HG03342 (cell line): ENCODE measurements around the gene RAP1GDS1.

ENCODE experiments used
- ATAC-seq: cut with Tn5 transposase; IDR thresholded peaks from one replicate; pipeline ENCODE4 v1.9.1; 2021; ENCODE audit warnings: mild to moderate bottlenecking, moderate library complexity; ENCODE audit not compliant: unreplicated experiment

Gene RAP1GDS1, protein sequence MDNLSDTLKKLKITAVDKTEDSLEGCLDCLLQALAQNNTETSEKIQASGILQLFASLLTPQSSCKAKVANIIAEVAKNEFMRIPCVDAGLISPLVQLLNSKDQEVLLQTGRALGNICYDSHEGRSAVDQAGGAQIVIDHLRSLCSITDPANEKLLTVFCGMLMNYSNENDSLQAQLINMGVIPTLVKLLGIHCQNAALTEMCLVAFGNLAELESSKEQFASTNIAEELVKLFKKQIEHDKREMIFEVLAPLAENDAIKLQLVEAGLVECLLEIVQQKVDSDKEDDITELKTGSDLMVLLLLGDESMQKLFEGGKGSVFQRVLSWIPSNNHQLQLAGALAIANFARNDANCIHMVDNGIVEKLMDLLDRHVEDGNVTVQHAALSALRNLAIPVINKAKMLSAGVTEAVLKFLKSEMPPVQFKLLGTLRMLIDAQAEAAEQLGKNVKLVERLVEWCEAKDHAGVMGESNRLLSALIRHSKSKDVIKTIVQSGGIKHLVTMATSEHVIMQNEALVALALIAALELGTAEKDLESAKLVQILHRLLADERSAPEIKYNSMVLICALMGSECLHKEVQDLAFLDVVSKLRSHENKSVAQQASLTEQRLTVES

DNA sequence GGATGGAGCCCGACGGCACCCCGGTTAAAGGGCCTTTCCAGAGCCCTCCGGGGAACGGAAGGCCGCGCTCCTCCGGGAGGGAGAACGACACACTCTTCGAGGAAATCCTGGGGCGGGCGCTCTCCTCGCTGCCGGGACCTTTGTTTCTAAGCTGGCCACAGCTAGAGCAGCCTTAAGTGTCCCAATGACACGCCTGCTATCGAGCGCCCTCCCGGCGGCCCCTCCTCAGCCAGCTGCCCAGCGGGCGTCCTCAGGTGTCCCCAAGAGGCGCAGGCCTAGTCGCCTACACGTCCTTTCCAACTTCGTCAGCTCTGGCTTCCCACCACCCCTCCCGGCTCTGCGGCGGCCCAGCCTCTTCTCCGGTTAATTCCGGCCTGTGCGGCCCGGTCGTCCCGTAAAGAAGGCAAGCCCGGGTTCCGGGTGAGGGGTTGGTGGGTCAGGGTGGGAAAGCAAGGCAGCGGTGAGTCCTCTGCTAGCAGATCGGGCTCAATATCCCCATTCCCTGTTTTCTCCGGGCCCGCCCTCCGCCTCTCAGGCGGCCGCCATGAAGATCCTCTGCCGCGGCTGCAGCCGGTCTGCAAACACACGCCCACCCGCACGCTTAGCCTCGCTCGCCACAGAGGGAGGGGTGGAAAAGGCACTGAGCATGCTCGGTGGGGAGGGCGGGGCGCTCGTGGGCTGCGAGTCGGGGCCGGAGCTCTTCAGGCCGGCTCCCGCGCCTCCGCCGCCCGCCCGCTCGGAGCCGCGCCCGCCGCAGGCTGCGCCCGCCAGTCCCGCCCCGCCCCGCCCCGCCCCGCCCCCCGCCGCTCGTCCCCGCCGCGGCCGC is at the start of gene RAP1GDS1:
TSS of gene RAP1GDS1 (plus strand) at position 806 of the 826 bp plus-strand sequence. CDS start 182 bp downstream, outside the sequence.
- ATAC-seq, result peak; percentile 90

DNA sequence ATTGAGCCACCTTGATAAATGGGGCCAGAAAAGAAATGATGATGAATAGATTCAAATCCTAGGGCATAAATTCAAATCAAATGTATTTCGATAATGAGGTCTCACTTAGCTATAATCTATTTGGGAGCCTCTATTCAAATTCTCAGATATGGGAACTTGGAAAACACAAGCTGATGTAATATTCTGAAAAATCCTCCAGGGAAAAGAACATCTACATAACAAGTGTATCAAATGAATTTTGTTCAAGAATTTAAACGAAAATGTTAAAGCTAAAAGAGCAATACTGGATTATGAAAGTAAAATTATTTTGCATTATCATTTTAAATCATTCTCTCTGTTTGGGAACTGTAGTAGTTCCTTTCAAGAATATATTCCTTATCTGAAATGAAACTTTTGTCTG is 38.9 kb upstream of the RAP1GDS1 start:
- no peak for ATAC-seq

DNA sequence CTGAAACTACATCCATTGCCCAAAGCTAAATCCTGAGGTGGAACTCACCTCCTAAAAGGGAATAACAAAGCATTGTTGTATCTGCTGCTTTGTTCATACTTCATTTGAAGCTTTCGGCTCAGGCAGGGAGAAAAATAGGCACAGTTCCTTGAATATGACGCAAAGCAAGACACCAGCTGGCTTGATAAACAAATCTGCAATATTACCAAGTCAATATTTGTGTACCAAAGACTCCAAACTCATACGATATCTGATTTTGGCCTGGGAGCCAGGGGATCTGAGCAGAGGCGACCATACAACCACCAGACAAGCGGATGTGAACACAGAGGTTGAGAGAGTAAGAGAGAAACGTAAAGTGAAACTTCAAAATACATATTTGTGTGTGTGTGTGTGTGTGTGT is 34.8 kb upstream of the RAP1GDS1 start:
- no peak for ATAC-seq

DNA sequence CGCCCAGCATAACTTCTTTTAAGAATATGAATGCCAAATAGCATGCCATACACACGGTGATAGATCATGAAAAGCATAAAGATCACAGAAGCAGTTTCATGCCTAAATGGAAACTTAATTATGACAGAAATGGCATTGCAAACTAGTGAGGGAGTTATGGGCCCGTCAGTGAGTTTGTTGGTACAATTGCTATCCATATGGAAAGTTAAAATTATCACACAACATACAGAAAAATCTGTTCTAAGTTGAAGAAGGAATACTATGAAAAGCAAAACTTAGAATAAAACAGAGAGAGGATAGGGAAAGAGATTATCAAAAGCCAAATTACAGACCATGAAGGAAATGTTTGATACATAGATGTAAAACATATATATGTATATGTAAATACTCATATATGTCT is 30.2 kb upstream of the RAP1GDS1 start:
- ATAC-seq, result no peak

DNA sequence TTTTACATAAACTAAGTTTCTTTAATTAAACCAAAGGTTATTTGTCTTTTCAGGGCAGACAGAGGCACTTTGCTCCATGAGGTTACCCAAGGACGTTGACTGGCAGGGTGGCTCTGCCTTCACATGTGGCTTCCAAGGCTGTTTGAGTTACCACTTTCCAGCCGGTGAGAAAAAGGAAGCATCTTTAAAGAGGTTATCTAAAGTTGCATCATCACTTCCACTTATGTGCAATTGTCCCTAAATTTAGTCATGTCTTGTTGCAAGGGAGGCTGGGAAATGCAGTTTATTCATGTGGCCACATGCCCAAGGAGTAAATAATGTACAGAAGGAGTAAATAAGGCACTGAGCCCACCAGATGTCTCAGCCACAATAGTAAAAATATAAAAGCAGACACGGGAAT is 29.0 kb upstream of the RAP1GDS1 start:
- no peak for ATAC-seq

DNA sequence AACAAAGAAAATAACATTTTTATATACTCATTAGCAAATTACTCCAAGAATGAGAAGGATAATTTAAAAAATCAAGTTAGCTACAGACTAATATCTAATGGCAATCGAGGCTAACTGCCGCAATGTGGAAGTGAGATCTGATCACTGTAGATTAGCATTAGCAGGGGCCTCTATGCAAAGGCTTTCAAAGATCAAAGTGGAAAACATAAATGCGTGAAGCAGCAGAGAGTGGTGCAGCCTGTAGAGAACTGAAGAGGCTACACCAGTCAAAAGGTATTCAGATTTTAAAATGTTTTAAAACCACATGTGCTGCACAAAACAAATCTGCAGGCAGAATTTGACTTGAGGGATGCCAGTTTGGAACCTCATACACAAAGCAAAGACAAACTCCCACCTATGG is 24.0 kb upstream of the RAP1GDS1 start:
- ATAC-seq, result no peak

DNA sequence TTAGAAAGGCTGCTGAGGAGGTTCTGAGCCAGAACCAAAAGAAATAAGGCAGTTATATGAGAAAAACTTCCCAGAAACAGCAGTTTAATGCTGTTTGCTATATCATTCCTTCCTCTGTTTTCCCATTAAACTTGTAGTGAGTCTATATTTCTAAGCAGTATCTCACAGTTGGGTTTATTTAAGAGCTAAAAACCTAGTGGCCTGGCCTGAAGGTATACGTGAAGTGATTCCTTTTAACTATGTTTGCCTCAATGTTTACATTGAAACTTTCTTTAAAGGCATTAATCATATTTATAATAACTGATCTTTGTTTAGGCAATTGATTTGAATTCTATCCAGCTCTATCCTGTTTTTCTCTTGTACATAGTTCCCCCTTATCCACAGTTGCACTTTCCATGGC is 19.1 kb upstream of the RAP1GDS1 start:
- ATAC-seq, result no peak

DNA sequence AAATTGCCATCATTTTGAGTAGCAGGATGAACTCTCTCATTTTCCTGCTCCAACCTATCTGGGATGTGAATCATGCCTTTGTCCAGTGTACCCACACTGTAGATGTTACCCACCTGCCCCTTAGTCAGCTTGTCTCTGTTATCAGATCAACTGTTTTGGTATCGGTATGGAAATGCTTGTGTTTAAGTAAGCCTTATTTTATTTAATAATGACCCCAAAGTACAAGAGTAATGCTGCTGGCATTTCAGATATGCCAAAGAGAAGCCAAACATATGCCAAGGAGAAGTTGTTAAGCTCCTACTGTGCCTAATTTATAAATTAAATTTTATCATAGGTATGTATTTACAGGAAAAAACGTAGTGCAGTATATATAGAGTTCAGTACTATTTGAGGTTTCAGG is 18.6 kb upstream of the RAP1GDS1 start:
- no peak for ATAC-seq

DNA sequence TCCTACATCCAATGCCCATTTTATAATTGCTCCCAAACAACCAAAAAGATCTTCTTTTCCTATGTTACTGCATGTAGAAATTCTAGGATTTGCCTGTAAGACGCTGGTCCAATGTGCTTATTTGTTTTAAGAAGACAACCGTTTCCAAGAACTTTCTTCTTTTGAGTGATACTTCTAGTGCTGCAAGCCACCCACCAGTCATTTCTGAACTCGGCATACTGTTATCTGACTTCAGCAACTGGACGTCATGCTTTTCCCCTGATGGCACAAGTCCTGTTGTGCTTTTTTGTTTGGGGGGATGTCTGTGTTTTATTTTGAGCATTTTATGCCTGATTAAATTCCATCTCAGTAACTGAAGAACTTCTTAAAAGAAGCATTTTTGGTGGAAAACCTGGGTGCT is 16.0 kb upstream of the RAP1GDS1 start:
- no peak for ATAC-seq

DNA sequence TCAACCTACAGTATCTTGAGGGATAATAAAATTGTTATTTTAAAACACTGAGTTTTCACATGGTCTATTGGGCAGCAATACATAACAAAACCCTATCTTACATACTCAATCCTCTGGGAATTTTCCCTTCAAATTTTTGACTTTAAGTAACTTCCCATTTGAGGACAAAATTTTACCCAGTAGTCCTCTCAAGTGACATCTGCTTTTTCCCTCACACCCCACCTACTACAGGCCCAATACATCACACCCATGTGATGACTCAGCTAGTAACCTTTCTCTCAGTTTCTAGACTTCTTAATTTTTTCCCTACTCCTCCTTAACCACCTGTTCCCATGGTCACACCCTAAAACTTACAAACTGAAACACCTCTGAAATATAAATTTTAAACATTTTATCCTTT is 12.2 kb upstream of the RAP1GDS1 start:
- ATAC-seq, result peak; percentile 56

DNA sequence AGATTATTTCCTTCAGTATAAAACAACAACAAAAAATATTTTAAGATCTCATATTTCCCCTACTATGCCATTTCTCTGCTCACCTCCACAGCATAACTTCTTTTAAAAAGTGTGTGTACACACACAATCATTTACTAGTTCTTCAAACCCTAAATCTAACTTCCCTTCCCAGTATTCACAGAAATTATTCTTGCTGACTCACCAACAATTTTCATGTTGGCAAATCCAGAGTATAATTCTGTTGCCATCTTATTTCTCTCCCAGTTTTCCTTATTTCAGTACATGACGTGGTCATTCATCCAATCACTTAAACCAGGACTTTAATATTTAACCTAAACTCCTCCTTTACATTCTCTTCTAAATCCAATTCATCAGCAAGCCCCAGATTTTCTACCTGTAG is 11.4 kb upstream of the RAP1GDS1 start:
- no peak for ATAC-seq

DNA sequence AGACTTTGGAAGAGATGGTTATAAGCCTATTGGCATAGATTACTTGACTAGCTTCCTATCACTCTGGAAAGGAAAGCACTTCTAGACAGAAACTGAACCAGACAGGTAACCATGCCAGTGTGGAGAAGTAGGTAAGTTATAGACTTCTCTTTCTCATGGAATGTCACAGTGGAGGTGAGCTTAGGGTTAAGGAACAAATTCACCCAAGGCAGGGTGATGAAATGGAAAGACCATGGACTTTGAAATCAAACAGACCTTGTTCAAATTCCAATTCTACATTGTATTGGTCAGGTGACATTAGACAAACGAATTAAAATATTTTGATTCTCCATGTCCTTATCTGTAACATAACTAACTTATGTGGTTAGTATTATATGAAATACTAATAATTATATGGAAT is 7.7 kb upstream of the RAP1GDS1 start:
- ATAC-seq, result no peak

DNA sequence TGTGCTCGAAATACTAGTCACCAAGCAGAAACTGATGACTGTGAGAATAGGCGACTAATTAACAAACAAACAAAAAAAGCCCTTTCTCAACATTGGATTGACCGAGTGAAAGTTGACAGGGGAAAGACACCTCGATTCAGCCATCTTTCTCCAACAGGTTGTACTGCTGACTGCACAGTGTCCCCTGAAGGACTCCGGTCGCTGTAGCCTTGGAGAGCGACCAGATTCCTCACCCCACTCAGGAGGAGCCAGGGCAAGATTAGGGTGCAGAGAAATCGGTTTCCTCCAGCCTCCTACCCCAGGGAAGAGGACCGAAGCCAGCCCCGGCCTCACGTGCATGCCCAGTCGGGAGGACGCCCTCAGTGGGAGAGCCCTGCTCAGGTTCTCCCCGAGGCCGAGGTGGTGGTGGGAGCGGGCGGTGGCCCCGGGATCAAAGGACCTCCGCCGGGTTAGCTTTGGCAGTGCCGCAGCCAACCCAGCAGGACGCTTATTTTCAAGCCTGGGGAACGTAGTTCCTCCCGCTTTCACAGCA is 1.1 kb upstream of the RAP1GDS1 start:
- peak; percentile 17 for ATAC-seq

DNA sequence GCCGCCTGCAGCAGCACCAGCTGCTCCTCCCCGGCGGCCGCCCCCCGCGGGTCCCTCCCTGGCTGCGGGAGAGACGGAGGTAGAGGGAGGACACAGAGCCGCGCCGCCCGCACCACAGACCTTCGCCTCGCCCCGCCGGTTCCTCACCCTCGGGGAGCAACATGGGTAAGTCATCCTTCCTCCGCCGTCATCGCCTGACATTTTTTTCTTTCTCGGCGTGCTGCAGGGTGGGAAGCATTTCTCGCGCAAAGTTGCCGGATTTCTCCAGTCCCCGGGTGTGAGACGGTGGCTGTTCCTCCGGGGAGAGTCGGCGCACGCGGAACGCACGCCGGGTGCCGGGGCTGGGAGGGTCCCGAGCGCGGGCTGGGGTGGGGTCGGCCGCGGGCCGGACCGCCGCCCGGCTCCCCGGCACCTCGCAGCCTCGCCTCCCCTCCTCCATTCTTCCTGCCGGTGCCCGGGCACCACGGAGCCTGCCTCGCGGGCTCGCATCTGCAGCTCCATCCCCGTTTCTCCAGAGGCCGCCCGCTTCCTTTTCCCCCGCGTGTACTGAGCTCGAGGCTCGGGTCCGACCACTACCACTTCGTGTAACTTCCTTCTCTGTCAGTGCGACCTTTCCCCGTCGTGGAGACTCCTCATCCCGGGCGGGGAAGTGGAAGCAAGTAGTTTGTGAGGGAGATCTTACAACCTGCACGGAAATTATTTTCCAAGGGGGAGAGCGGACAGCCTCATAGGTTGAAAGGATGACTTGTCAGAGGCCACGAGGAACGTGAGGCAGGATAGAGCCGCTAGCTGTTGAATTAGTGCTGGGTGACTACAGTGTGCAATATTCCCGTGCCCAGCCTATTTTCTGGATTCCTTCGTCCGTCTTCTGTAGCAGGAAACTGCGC is 464 bp downstream of the RAP1GDS1 start:
- ATAC-seq, result peak; percentile 8

DNA sequence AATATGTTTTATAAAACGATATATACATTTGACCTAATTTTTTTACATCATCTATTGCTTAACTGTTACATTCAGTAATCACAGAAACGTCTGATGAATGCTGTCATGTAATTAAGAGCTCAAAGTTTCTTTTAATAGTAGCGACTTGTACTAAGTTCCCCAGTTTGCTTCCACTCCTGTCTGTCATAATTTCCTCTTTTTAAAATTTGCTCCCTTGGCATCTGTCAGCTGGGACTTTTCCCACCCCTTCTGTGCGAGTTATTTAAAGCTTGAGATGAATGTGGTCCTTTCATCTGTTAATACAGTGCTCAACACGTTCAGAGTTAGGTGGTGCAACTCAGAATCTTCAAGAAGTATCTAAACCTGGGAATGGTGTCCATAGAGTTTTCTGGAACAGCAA is 1.2 kb downstream of the RAP1GDS1 start:
- no peak for ATAC-seq

DNA sequence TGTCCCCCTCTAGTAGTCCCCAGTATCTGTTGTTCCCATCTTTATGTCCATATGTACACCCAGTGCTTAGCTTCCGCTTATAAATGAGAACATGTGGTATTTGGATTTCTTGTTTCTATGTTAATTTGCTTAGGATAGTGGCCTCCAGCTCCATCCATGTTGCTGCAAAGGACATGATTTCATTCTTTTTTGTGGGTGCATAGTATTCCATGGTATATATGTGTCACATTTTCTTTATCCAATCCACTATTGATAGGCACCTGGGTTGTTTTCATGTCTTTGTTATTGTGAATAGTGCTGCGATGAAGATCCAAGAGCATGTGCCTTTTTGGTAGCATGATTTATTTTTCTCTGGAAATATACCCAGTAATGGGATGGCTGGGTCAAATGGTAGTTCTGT is 6.3 kb downstream of the RAP1GDS1 start:
- no peak for ATAC-seq

DNA sequence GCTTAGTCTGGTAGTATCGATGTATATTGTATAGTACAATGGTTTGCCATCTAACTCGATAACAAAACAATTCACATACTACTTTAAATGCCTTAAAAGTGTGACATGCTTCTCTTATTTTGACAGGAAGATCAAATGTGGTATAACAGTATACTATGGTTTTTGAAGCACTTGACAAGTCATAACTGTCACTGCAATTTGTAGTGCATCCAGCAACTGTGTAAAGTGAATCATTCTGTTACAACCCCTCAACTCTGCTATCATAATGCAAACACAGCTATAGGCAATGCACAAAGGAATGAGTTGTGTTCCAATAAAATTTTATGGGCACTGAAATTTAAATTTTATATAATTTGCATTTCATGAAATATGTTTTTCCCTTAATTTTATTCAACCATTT is 14.0 kb downstream of the RAP1GDS1 start:
- no peak for ATAC-seq

DNA sequence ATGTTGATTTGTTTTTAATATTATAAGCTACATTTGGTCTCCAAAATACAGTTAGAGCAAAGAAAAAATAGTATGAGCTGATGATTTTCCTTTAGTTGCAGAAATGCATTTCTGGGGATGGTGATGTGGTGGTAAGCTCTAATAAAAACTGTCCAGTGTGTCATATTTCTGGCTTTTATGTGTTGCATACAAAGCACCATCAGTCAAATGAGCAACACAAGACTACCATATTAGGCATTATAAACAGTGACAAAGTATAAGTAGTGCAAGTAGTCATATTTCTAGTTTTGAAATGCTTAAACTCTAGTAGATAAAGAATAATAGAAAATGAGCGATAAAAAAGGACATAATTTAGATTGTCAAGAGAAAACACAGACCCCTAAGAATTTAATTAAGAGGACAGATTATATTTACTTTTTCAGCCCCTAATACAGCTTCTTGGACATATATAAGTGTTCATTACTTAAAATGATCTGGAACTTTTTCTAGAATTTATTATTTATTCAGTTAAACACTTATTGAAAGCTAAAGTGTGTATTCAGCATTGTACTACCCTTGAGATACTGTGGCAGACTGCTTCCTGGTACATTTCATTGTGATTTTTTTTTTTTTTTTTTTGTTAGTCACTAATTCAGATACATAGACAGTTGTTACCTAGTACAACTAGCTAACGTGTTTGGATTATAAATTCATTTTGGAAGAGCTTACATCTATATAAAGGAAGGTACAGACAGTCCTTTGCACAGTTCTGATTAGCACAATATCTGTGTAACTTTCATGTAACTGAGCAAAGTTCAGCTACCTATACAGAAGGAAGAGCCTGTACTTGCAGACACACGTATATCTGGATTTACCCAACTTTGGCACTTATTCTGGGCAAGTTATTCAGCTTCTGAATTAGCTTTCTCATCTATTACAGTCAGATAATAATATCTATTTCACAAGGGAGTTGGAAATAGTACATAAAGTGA is 22.3 kb downstream of the RAP1GDS1 start:
- ATAC-seq, result no peak

DNA sequence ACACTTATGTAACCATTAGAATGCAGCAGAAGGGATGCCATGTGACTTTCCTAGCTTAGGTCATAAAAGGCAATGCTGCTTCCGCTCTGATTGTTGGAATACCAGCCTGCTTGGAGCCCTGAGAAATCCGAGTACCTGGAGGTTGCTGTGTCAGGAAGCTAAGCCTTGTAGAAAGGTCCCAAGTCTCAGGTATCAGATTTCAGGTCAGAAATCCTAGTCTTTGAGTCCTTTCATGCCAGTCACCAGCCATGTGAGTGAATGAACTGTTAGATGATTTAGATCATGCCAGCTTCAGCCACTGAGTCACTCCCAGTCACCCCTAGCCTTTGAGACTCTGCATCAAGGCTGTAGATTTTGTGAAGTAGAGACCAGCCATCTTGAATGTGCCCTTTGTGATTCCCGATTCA is 23.5 kb downstream of the RAP1GDS1 start:
- ATAC-seq, result no peak
